PC-3 (cell line): ENCODE data around the gene TMEM218. TPM values are rescaled to one million over a fixed set of nuclear protein-coding genes. Genes with fewer than 3 reads are reported as not detected.

Experiments
- ATAC-seq: fragments of 200-7000 bp; cut with Tn5 transposase; 2 replicates; pipeline ENCODE4 v1.9.1; 2020; ENCODE audit warnings: mild to moderate bottlenecking, moderate library complexity
- BruUV-seq: library from RNA; stranded (reverse); fragments of 400-500 nt; replicated peaks from 2 replicates; lab custom pipeline; 2021; lab: Mats Ljungman, UMichigan
- CTCF ChIA-PET: fragments of 300-600 bp; sonication (Branson Sonifier 250); formaldehyde crosslinking; loops from one replicate; lab custom pipeline; 2022; ENCODE audit warnings: antibody characterized with exemption; lab: Charles Lee
- POLR2A ChIA-PET: fragments of 300-600 bp; sonication (Branson Sonifier 250); formaldehyde crosslinking; loops from one replicate; lab custom pipeline; 2022; ENCODE audit warnings: antibody characterized with exemption; ENCODE audit not compliant: unreplicated experiment; lab: Charles Lee
- DNase-seq: peaks from one replicate; pipeline ENCODE4 v3.0.0-alpha.2; 2015
- H2AFZ ChIP-seq: fragments of 300-600 bp; sonication (generic); 2 replicates; pipeline ENCODE4 v1.6.0; 2016; ENCODE audit warnings: antibody characterized with exemption, low read length
- H3F3A ChIP-seq: fragments of 300-600 bp; sonication (generic); one replicate; pipeline ENCODE4 v1.6.0; 2017; ENCODE audit warnings: antibody characterized with exemption, low read length, control low read depth, mild to moderate bottlenecking; ENCODE audit not compliant: unreplicated experiment
- H3K27ac ChIP-seq: fragments of 300-600 bp; sonication (generic); 2 replicates; pipeline ENCODE4 v1.5.1; 2016; ENCODE audit warnings: mild to moderate bottlenecking, low read length
- H3K27me3 ChIP-seq: fragments of 300-600 bp; sonication (generic); 2 replicates; pipeline ENCODE4 v1.6.1; 2016; ENCODE audit warnings: low read length, mixed read lengths
- H3K36me3 ChIP-seq: fragments of 300-600 bp; sonication (generic); 2 replicates; pipeline ENCODE4 v1.6.1; 2016; ENCODE audit warnings: low read depth, mixed run types, low read length, mixed read lengths
- H3K4me1 ChIP-seq: fragments of 300-600 bp; sonication (generic); 2 replicates; pipeline ENCODE4 v1.5.1; 2016; ENCODE audit warnings: low read length; ENCODE audit not compliant: insufficient read depth
- H3K4me2 ChIP-seq: fragments of 300-600 bp; sonication (generic); 2 replicates; pipeline ENCODE4 v1.6.0; 2016; ENCODE audit warnings: low read length
- H3K4me3 ChIP-seq: fragments of 300-600 bp; sonication (generic); 2 replicates; pipeline ENCODE4 v1.5.1; 2016; ENCODE audit warnings: mild to moderate bottlenecking, low read length, mixed read lengths
- H3K79me2 ChIP-seq: fragments of 300-600 bp; sonication (generic); 2 replicates; pipeline ENCODE4 v1.6.1; 2017; ENCODE audit warnings: low read length, mixed read lengths
- H3K9ac ChIP-seq: fragments of 300-600 bp; sonication (generic); 2 replicates; pipeline ENCODE4 v1.6.0; 2016; ENCODE audit warnings: mild to moderate bottlenecking, low read length
- H3K9me2 ChIP-seq: fragments of 300-600 bp; sonication (generic); replicated peaks from 2 replicates; pipeline ENCODE4 v1.6.1; 2016; ENCODE audit warnings: mixed run types, low read length, mixed read lengths
- H3K9me3 ChIP-seq: fragments of 300-600 bp; sonication (generic); 2 replicates; pipeline ENCODE4 v1.6.1; 2016; ENCODE audit warnings: low read length, mixed read lengths
- H4K20me1 ChIP-seq: fragments of 300-600 bp; sonication (generic); 2 replicates; pipeline ENCODE4 v1.6.1; 2016; ENCODE audit warnings: low read length, mixed read lengths
- EZH2 ChIP-seq: fragments of 300-600 bp; sonication (generic); IDR thresholded peaks from one replicate; pipeline ENCODE4 v1.6.1; 2017; ENCODE audit warnings: antibody characterized with exemption, mild to moderate bottlenecking, low read length; ENCODE audit not compliant: unreplicated experiment
- EZH2phosphoT487 ChIP-seq: fragments of 300-600 bp; sonication (generic); IDR thresholded peaks from 2 replicates; pipeline ENCODE4 v1.6.1; 2018; ENCODE audit warnings: mild to moderate bottlenecking, antibody characterized with exemption, low read length, borderline replicate concordance
- intact Hi-C: fragments of 100-400 bp; cut with micrococcal nuclease; formaldehyde crosslinking; loops from 2 replicates; pipeline ENCODE4 v1.9.0; 2023
- total RNA-seq: library from RNA; depleted of rRNA; stranded (reverse); fragments of >200 nt; gene quantifications from 2 replicates; pipeline ENCODE4 v1.2.3, GENCODE V29; 2014
- TF ChIP-seq, protein P1 (sequence below): fragments of 300-600 bp; sonication (generic); conservative IDR thresholded peaks from 2 replicates; pipeline ENCODE4 v1.5.1; 2017; ENCODE audit warnings: antibody characterized with exemption, low read depth, mild to moderate bottlenecking, low read length

TMEM218 gene
- total RNA-seq, 1 experiment from 2014 or later: 37.0 TPM

DNA sequence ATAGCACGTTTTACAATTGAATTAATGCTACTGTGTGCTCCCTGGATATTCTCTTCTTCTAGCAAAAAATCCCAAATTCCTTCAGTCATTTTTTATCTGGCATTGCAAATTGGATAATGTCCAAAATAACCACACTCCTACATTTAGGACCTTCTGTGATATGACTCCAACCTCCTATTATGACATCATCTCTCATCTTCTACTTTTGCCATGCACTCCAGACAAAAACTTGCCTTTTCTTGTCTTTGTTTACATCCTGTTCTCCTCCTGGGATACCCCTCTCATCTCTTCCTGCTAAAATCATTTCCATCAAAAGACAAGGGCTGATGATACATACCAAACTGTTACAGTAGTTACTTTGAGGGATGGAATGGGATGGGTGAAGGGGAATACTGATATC lies 20.6 kb upstream of the TMEM218 start:
- peaks cover 23% of the 10 kb centered on the region for H3K27me3 ChIP-seq
- no peaks in the 10 kb centered on the region for H3K79me2 ChIP-seq
- TF ChIP-seq EZH2phosphoT487: no peak
- no peak for TF ChIP-seq EZH2
- TF ChIP-seq, protein P1, sequence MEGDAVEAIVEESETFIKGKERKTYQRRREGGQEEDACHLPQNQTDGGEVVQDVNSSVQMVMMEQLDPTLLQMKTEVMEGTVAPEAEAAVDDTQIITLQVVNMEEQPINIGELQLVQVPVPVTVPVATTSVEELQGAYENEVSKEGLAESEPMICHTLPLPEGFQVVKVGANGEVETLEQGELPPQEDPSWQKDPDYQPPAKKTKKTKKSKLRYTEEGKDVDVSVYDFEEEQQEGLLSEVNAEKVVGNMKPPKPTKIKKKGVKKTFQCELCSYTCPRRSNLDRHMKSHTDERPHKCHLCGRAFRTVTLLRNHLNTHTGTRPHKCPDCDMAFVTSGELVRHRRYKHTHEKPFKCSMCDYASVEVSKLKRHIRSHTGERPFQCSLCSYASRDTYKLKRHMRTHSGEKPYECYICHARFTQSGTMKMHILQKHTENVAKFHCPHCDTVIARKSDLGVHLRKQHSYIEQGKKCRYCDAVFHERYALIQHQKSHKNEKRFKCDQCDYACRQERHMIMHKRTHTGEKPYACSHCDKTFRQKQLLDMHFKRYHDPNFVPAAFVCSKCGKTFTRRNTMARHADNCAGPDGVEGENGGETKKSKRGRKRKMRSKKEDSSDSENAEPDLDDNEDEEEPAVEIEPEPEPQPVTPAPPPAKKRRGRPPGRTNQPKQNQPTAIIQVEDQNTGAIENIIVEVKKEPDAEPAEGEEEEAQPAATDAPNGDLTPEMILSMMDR: no peak
- intact Hi-C loops: no loop called here
- no TSS peak for BruUV-seq
- no peak overlapping the region for H3K4me3 ChIP-seq
- H3K4me2 ChIP-seq: no peak overlapping the region
- H3F3A ChIP-seq: no peaks in the 10 kb centered on the region
- H3K36me3 ChIP-seq: no peaks in the 10 kb centered on the region
- no peak overlapping the region for H3K27ac ChIP-seq
- no peaks in the 10 kb centered on the region for H3K9me3 ChIP-seq
- ChIA-PET POLR2A (no interaction called here), CTCF (no interaction called here)
- no peak overlapping the region for H3K9ac ChIP-seq
- H2AFZ ChIP-seq: no peak overlapping the region
- H4K20me1 ChIP-seq: no peaks in the 10 kb centered on the region
- no peaks in the 10 kb centered on the region for H3K4me1 ChIP-seq
- DNase-seq (no peak), ATAC-seq (no peak)
- no peaks in the 10 kb centered on the region for H3K9me2 ChIP-seq

GRCh38 chr11:125129316-125129993 lies 18.0 kb upstream of the TMEM218 start:
- no peak overlapping the region for H3K9ac ChIP-seq
- no peak overlapping the region for H3K4me2 ChIP-seq
- H3K4me1 ChIP-seq: no peaks in the 10 kb centered on the region
- no peak overlapping the region for H3K4me3 ChIP-seq
- no peaks in the 10 kb centered on the region for H4K20me1 ChIP-seq
- ChIA-PET POLR2A (no interaction called here), CTCF (no interaction called here)
- ATAC-seq: no peak
- no TSS peak for BruUV-seq
- intact Hi-C loops: no loop called here
- no peak overlapping the region for H3K27ac ChIP-seq
- H3K36me3 ChIP-seq: no peaks in the 10 kb centered on the region
- H2AFZ ChIP-seq: no peak overlapping the region
- peaks cover 8% of the 10 kb centered on the region for H3K27me3 ChIP-seq
- no peaks in the 10 kb centered on the region for H3F3A ChIP-seq
- H3K79me2 ChIP-seq: no peaks in the 10 kb centered on the region
- no peaks in the 10 kb centered on the region for H3K9me3 ChIP-seq
- DNase-seq: no peak
- no peaks in the 10 kb centered on the region for H3K9me2 ChIP-seq
- TF ChIP-seq EZH2phosphoT487: no peak
- no peak for TF ChIP-seq EZH2
- TF ChIP-seq, protein P1: no peak

DNA sequence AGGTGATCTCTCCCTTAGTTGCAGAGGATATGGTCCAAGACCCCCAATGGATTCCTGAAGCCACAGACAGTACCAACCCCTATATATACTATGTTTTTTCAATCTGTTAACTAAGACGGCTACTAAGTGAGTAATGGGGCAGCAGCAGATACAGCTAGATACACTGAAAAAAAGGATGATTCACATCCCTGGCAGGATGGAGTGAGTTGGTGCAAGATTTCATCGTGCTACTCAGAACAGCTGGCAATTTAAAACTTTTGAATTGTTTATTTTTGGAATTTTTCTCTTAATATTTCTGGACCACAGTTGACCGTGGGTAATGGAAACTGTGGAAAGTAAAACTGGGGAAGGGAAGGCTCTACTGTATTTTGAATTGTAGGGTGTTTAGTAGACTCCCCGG lies 17.0 kb upstream of the TMEM218 start:
- no peak overlapping the region for H3K27ac ChIP-seq
- TF ChIP-seq, protein P1: no peak
- TF ChIP-seq EZH2phosphoT487: no peak
- TF ChIP-seq EZH2: no peak
- BruUV-seq: no TSS peak
- peak; percentile 64 for ATAC-seq
- peak; percentile 37 for DNase-seq
- H3K9me3 ChIP-seq: no peaks in the 10 kb centered on the region
- H3K4me2 ChIP-seq: no peak overlapping the region
- no peaks in the 10 kb centered on the region for H3K9me2 ChIP-seq
- intact Hi-C loops: no loop called here
- H3K36me3 ChIP-seq: no peaks in the 10 kb centered on the region
- no peaks in the 10 kb centered on the region for H4K20me1 ChIP-seq
- POLR2A ChIA-PET: interaction anchor here (0.6 kb wide), 1 partner anchor 420 kb away, joined by 3 read pairs; no protein-coding TSS in a partner anchor
- no peak overlapping the region for H3K4me3 ChIP-seq
- CTCF ChIA-PET: no interaction called here
- H3K9ac ChIP-seq: no peak overlapping the region
- H2AFZ ChIP-seq: no peak overlapping the region
- no peaks in the 10 kb centered on the region for H3F3A ChIP-seq
- H3K4me1 ChIP-seq: peaks cover 6% of the 10 kb centered on the region
- H3K27me3 ChIP-seq: no peaks in the 10 kb centered on the region; the same call in 1 of the 2 replicates
- no peaks in the 10 kb centered on the region for H3K79me2 ChIP-seq
